Gastroesophageal sphincter (tissue), 3 donors: Measurements from ENCODE around the gene WNK4.

ENCODE experiments used
- EP300 ChIP-seq: sonication (generic); formaldehyde crosslinking; IDR thresholded peaks from one replicate; pipeline ENCODE4 v1.6.1; 2017; ENCODE audit warnings: antibody characterized with exemption, mild to moderate bottlenecking
- POLR2A ChIP-seq, 2 donors: fragments of 450-650 bp; IDR thresholded peaks; one replicate each; pipeline ENCODE4 v1.6.1; 2017; ENCODE audit warnings: antibody characterized with exemption in 2 of 2, mild to moderate bottlenecking in 2 of 2, moderate library complexity in 1 of 2
- POLR2AphosphoS5 ChIP-seq: sonication (generic); formaldehyde crosslinking; IDR thresholded peaks from one replicate; pipeline ENCODE4 v1.6.1; 2017; ENCODE audit warnings: antibody characterized with exemption
- TF ChIP-seq, protein P1 (sequence below), 4 experiments: fragments of 200-600 bp in 2 of 4; fragments of 450-650 bp in 2 of 4; sonication (generic) in 1 of 4; IDR thresholded peaks; one replicate each; pipeline ENCODE4 v1.5.1; 2017 to 2019; ENCODE audit warnings: antibody characterized with exemption in 4 of 4, mild to moderate bottlenecking in 2 of 4, moderate library complexity in 2 of 4

DNA sequence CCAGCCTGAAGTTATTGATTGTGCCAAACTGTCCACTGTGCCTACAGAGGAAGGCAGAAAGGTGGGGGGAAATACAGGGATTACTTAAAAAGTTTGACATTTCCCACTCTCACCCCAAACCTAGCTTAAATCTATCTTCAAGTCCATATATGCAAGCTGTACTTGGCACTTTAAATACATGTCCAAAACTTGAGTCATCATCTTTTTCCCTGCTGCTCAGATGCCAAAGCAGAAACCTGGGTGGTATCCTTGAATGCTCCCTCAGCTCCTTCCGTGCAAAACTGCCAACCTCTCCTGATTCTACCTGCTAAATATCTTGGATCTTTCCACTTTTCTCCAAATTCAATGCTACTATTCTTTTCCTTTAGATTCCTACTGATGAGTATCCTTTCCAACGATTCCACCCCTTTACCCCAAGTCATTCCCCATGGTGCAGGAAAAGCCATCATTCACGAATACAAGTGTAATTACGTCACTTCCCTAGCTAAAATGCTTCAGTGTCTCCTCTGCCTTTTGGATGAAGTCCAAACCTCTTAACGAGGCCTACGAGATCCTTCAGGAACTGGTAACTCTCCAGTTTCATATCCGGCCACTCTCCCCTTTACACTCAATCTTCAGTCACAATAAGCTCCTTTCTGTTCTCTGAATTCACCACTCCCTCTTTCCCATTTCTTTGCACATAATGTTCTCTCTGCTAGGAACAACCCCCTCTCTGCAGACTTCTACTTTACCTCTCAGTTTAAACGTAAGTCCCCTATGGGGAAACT, 34.4 kb downstream of the WNK4 start:
- TF ChIP-seq, protein P1, sequence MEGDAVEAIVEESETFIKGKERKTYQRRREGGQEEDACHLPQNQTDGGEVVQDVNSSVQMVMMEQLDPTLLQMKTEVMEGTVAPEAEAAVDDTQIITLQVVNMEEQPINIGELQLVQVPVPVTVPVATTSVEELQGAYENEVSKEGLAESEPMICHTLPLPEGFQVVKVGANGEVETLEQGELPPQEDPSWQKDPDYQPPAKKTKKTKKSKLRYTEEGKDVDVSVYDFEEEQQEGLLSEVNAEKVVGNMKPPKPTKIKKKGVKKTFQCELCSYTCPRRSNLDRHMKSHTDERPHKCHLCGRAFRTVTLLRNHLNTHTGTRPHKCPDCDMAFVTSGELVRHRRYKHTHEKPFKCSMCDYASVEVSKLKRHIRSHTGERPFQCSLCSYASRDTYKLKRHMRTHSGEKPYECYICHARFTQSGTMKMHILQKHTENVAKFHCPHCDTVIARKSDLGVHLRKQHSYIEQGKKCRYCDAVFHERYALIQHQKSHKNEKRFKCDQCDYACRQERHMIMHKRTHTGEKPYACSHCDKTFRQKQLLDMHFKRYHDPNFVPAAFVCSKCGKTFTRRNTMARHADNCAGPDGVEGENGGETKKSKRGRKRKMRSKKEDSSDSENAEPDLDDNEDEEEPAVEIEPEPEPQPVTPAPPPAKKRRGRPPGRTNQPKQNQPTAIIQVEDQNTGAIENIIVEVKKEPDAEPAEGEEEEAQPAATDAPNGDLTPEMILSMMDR (IDR thresholded peaks at IDR 0.05): no peak
- TF ChIP-seq POLR2AphosphoS5: peak; percentile 36
- TF ChIP-seq EP300: no peak
- no peak for TF ChIP-seq POLR2A (IDR thresholded peaks at IDR 0.05)
